ENCODE measurements around the gene FSTL3. TPM values are rescaled to one million over a fixed set of nuclear protein-coding genes. Genes with fewer than 3 reads are reported as not detected.
A peak's percentile ranks its signal among the peaks of the same experiment; 100 is the strongest.

FSTL3 gene
- total and polyA plus RNA-seq, 2 of the 13 experiments (the other 11 are each of a cell fraction or from before 2014, with no cell fraction given) = 13.5 to 15.6 TPM

GRCh38 chr19:643736-644135, 32.5 kb upstream of the FSTL3 start:
- TF ChIP-seq GRHL1 (CRISPR knock-in tag; conservative IDR thresholded peaks at IDR 0.05) (no peak), ZNF580 (CRISPR knock-in tag; IDR thresholded peaks at IDR 0.05; ENCODE audit: borderline replicate concordance, low read depth) (no peak), ZNF569 (CRISPR knock-in tag; IDR thresholded peaks at IDR 0.05; ENCODE audit: borderline replicate concordance) (no peak), PCBP1 (IDR thresholded peaks at IDR 0.05; ENCODE audit: borderline replicate concordance, low read depth, low read length) (0 out of 2 replicates have a peak, but pooled peaks have one; percentile 48), ETV5 (CRISPR knock-in tag; IDR thresholded peaks at IDR 0.05; ENCODE audit: borderline replicate concordance) (no peak)
- TF ChIP-seq, protein P1, sequence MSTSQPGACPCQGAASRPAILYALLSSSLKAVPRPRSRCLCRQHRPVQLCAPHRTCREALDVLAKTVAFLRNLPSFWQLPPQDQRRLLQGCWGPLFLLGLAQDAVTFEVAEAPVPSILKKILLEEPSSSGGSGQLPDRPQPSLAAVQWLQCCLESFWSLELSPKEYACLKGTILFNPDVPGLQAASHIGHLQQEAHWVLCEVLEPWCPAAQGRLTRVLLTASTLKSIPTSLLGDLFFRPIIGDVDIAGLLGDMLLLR (CRISPR knock-in tag; IDR thresholded peaks at IDR 0.05) = no peak
- TF ChIP-seq, protein P2, sequence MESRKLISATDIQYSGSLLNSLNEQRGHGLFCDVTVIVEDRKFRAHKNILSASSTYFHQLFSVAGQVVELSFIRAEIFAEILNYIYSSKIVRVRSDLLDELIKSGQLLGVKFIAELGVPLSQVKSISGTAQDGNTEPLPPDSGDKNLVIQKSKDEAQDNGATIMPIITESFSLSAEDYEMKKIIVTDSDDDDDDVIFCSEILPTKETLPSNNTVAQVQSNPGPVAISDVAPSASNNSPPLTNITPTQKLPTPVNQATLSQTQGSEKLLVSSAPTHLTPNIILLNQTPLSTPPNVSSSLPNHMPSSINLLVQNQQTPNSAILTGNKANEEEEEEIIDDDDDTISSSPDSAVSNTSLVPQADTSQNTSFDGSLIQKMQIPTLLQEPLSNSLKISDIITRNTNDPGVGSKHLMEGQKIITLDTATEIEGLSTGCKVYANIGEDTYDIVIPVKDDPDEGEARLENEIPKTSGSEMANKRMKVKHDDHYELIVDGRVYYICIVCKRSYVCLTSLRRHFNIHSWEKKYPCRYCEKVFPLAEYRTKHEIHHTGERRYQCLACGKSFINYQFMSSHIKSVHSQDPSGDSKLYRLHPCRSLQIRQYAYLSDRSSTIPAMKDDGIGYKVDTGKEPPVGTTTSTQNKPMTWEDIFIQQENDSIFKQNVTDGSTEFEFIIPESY (CRISPR knock-in tag; IDR thresholded peaks at IDR 0.05) = no peak
- no peak overlapping the region for H3K27ac ChIP-seq (ENCODE audit: extremely low read length, insufficient read depth, low read length)
- intact Hi-C loops (cut with micrococcal nuclease; ENCODE audit: unreplicated experiment) (no loop called here), in situ Hi-C loops (cut with HindIII; ENCODE audit: extremely low pct_ligation_motif_present, low pct_unique_long_range_greater_than_20kb) (no loop called here)
- no peak for ATAC-seq
- H3K27me3 ChIP-seq (ENCODE audit: control insufficient read depth in 1 of 2, insufficient read depth in 2 of 2, low read length in 2 of 2) = no peaks in the 10 kb centered on the region
- no TSS peak for BruUV-seq (replicated peaks)
- no peak for FAIRE-seq
- H3K4me1 ChIP-seq (ENCODE audit: insufficient read depth, low read length) = 0 out of 2 replicates have a peak, but pooled peaks cover 6% of the 10 kb centered on the region
- H3K36me3 ChIP-seq (replicated peaks in 1 of 2; ENCODE audit: control insufficient read depth in 1 of 2, insufficient read depth in 2 of 2, low read length in 2 of 2) = peaks cover 8 to 15% of the 10 kb centered on the region in 2 experiments; a peak in 2 of 5 replicates
- ChIA-PET CTCF (ENCODE audit: low intra/inter-chr PET ratio, low total read pairs) (no interaction called here), POLR2A (no interaction called here)
- H3K4me3 ChIP-seq (replicated peaks in 1 of 3; ENCODE audit: insufficient read depth in 1 of 3, low read depth in 2 of 3, low read length in 3 of 3) = no peak overlapping the region
- H3K4me2 ChIP-seq (ENCODE audit: low read depth, low read length) = no peak overlapping the region
- no peak overlapping the region for H2AFZ ChIP-seq (ENCODE audit: low read length)
- WGBS (ENCODE audit: low lambda C conversion rate) = 93% methylated on average over 24 of the region's 24 CpGs
- H4K20me1 ChIP-seq (ENCODE audit: insufficient read depth, low read length) = peaks cover 4% of the 10 kb centered on the region; the same call in 1 of the 2 replicates
- no peak overlapping the region for H3K9ac ChIP-seq (ENCODE audit: insufficient read depth, low read depth, low read length)
- H3K9me3 ChIP-seq (ENCODE audit: low read length) = no peaks in the 10 kb centered on the region
- no peaks in the 10 kb centered on the region for H3K79me2 ChIP-seq (ENCODE audit: insufficient read depth, low read length)
- no peak for DNase-seq (ENCODE audit: low spot score)

Data from HepG2 (cell line).